NCI-H1417 (cell line): ENCODE data around the gene PLGRKT.

Source experiments
- DNase-seq, 3 experiments: peaks; one replicate each; lab custom pipeline; 2025; lab: John Stamatoyannopoulos, UW

PLGRKT gene

GRCh38 chr9:5310851-5311250, 126.9 kb downstream of the PLGRKT start:
- no peak for DNase-seq
